Ishikawa (cell line): Measurements from ENCODE around the gene MAB21L4.

Source experiments
- EP300 ChIP-seq: IDR thresholded peaks from 2 replicates; pipeline ENCODE4 v1.6.1; 2012; ENCODE audit warnings: borderline replicate concordance
- REST ChIP-seq: IDR thresholded peaks from 2 replicates; pipeline ENCODE4 v1.6.1; 2012; ENCODE audit warnings: low read depth, mild to moderate bottlenecking

DNA sequence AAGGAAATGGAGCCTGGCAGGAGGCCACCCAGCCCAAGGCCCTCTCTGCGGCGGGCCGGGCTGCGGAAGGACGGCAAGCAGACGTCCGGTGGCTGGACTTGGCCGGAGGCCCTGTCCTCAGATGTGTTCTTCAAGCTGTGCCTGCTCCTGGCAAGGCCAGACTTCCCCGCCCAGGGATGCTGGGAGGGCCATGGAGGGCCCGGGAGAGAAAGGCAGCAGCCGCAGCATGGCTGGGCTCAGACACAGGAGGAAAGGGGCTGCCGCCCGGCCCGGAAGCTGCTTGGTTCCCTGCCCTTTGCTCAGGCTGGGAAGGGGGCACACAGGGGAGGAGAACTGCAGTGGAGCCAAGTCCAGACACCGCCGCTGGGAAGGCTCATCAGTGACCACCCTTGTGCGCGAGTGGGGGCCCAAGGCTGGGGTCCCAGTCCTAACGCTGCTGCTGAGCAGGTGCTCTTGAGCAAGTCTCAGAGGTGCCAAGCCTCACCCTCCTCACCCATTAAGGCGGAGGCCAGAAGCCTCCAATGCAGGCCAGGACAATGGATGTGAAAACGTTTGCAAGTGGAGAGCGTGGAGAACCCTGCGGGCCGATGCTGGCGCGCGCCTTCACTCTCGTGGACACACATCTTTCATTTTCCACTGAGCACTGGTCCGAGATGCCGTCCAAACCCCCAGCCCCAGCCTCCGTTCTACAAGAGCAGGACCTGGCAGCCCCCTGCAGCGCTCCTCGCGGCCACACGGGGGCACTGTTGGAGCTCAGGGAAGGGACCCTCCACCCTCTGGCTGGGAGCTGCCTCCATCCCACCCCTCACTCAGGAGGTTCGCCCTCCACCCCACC, 18.1 kb upstream of the MAB21L4 start:
- TF ChIP-seq EP300 (peak; percentile 69), REST (no peak)
